Measurements from ENCODE around the gene TTC27.

DNA sequence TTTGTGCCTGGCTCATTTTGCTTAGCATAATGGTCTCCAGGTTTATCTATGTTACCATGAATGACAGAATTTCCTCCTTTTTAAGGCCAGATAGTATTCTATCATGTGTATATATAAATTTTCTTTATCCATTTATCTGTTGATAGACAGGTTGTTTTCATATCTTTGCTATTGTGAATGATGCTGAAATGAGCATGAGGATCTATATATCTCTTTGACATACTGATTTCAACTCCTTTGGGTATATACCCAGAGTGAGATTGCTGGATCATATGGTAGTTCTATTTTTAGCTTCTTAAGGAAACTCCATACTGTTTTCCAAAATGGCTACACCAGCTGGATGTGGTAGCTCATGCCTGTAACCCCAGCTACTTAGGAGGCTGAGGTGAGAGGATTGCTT is 232.5 kb downstream of the TTC27 start:
- TF ChIP-seq FOXA1 (IDR thresholded peaks at IDR 0.05) (no peak), FOXA1 (CRISPR knock-in tag; IDR thresholded peaks at IDR 0.05) (no peak), ZNF431 (CRISPR knock-in tag; IDR thresholded peaks at IDR 0.05; ENCODE audit: borderline replicate concordance, low read depth) (no peak), TCF7L2 (IDR thresholded peaks at IDR 0.05; ENCODE audit: low read depth, low read length) (no peak), POLR2A (IDR thresholded peaks at IDR 0.05; ENCODE audit: insufficient read depth in 1 of 2, low read depth in 2 of 2, low read length in 2 of 2) (no peak), ZNF33B (CRISPR knock-in tag; IDR thresholded peaks at IDR 0.05) (no peak), SMARCC2 (IDR thresholded peaks at IDR 0.05) (no peak), ZNF547 (CRISPR knock-in tag; IDR thresholded peaks at IDR 0.05) (no peak), TBP (CRISPR knock-in tag; IDR thresholded peaks at IDR 0.05) (no peak), POLR2AphosphoS5 (IDR thresholded peaks at IDR 0.05; ENCODE audit: low read depth, low read length) (no peak), CREB1 (IDR thresholded peaks at IDR 0.05) (no peak), CREB1 (CRISPR knock-in tag; IDR thresholded peaks at IDR 0.05) (no peak)
- TF ChIP-seq, protein P1, sequence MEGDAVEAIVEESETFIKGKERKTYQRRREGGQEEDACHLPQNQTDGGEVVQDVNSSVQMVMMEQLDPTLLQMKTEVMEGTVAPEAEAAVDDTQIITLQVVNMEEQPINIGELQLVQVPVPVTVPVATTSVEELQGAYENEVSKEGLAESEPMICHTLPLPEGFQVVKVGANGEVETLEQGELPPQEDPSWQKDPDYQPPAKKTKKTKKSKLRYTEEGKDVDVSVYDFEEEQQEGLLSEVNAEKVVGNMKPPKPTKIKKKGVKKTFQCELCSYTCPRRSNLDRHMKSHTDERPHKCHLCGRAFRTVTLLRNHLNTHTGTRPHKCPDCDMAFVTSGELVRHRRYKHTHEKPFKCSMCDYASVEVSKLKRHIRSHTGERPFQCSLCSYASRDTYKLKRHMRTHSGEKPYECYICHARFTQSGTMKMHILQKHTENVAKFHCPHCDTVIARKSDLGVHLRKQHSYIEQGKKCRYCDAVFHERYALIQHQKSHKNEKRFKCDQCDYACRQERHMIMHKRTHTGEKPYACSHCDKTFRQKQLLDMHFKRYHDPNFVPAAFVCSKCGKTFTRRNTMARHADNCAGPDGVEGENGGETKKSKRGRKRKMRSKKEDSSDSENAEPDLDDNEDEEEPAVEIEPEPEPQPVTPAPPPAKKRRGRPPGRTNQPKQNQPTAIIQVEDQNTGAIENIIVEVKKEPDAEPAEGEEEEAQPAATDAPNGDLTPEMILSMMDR (CRISPR knock-in tag; IDR thresholded peaks at IDR 0.05): no peak
- TF ChIP-seq, protein P2, sequence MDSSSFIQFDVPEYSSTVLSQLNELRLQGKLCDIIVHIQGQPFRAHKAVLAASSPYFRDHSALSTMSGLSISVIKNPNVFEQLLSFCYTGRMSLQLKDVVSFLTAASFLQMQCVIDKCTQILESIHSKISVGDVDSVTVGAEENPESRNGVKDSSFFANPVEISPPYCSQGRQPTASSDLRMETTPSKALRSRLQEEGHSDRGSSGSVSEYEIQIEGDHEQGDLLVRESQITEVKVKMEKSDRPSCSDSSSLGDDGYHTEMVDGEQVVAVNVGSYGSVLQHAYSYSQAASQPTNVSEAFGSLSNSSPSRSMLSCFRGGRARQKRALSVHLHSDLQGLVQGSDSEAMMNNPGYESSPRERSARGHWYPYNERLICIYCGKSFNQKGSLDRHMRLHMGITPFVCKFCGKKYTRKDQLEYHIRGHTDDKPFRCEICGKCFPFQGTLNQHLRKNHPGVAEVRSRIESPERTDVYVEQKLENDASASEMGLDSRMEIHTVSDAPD (CRISPR knock-in tag; IDR thresholded peaks at IDR 0.05): no peak

Measured in HepG2 (cell line).